NCI-H345 treated with DMSO at 0.1 percent for 48 hours (cell line): Measurements from ENCODE around the gene PDGFD.

Experiments used
- DNase-seq: peaks from one replicate; lab custom pipeline; 2025; ENCODE audit not compliant: unreplicated experiment; lab: John Stamatoyannopoulos, UW

PDGFD gene

GRCh38 chr11:104095791-104096190 is 68.2 kb downstream of the PDGFD start:
- DNase-seq = no peak

GRCh38 chr11:104094576-104094975 is 69.4 kb downstream of the PDGFD start:
- DNase-seq = no peak

GRCh38 chr11:104093426-104094280 is 70.3 kb downstream of the PDGFD start:
- no peak for DNase-seq

- DNase-seq = no peak
Measured at GRCh38 chr11:104092744-104093143, 71.2 kb downstream of the PDGFD start.

GRCh38 chr11:104091281-104092096 is 72.5 kb downstream of the PDGFD start:
- no peak for DNase-seq

GRCh38 chr11:104090767-104091166 is 73.2 kb downstream of the PDGFD start:
- no peak for DNase-seq

DNA sequence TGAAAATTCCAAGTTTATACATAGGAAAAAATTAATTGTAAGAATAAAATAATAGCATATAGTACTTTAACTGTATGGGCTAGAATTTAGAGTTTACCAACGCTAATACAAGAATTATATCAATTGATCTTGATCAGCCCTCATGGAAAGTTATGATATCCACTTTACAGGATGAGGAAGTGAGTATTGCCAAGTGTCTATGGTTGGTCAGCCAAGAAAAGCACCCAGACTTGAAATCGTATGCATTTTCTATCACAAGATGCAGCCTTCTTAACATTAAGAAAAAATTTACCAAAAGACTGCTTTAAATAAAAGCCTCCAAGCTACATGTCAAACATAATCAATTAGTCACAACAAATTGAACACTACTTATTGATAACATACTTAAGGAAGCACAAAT is 74.5 kb downstream of the PDGFD start:
- no peak for DNase-seq

- DNase-seq = no peak
Measured at GRCh38 chr11:104086621-104087020, 77.3 kb downstream of the PDGFD start.

DNA sequence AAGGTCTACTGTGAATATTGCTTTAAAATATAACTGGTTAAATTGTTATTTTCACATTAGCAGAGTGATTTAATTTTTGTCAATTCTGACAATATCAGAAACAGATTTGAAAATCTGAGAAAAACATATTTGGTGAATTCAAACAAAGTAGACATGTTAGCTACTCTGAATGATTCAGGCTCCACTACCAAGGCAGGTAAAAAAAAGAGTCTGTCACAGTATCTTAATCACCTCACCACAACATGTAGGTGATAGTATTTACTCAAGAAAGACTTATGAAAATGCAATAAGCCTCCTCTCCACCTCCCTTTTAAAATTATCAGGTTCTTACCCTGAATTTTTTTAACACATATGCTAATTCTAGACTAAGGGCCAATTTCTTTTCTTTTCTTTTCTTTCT is 85.0 kb downstream of the PDGFD start:
- no peak for DNase-seq

- DNase-seq = no peak
Measured at GRCh38 chr11:104078245-104078644, 85.7 kb downstream of the PDGFD start.

- no peak for DNase-seq
Measured at GRCh38 chr11:104076455-104076854, 87.5 kb downstream of the PDGFD start.

DNA sequence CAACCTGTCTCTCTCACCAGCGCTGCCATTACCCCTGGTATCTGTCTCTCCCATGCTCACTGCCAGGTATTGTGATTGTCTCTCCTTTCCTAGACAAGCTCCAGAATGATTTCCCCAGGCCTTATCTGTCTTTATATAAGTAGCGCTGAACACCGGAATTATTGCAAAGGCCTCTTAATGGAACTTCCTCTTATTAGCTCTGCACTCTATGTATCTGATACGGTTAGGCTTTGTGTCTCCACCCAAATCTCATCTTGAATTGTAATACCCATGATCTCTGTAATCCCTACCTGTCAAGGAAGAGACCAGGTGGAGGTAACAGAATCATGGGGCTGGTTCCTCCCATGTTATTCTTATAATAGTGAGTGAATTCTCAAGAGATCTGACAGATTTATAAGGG is 88.2 kb downstream of the PDGFD start:
- DNase-seq = no peak

- no peak for DNase-seq
Measured at GRCh38 chr11:104075091-104075490, 88.9 kb downstream of the PDGFD start.

DNA sequence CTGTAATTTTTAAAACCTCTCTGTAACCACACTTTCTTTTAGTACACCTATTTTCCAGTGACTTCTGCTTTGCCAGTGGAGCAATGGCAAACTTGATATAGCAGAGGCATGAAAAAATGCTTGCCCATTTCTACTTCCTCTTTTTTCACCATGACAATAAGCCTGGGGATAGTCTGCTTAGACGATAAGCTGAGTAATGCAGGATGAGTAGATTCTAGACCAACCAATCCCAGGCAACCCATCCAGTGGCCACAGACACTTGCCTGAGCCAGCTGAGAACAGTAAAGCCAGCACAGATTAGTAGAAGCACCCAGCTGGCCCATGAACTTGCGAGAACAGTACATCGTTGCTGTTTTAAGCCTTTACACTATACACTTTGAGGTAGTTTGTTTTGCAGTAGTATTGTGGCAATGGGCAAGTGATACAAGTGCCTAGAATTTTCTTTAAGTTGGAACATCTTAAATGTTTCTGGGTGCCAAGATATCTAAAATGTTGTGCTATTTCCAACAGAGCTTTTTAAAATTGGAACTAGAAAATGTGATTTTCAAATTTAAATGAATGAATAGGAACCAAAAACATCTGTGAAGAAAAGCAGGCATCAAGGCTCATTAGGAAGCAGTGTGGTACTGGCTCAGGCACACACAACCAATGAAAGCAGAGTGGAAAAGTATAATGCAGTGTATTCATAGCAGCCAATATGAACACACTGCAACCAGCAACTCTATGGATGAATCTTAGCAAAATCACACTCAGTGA is 89.8 kb downstream of the PDGFD start:
- DNase-seq = no peak

DNA sequence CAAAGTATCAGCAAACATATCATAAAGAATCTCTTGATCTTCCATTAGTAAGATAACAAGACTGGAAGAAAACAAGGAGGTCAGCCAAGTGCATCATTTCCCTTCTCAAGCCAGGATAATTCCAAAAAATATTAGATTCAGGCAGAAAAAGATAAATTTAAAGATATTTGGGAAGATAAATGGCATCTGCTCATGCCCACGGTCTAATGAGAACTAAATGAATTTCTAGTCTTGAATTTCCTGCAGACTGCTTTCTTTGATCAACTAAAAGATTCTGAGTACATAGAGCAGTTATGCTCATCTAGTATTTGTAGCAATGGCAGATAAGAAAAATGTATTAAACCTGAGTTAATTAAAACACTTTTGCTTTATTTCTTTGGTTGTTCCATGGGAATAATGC is 96.4 kb downstream of the PDGFD start:
- DNase-seq = no peak

DNA sequence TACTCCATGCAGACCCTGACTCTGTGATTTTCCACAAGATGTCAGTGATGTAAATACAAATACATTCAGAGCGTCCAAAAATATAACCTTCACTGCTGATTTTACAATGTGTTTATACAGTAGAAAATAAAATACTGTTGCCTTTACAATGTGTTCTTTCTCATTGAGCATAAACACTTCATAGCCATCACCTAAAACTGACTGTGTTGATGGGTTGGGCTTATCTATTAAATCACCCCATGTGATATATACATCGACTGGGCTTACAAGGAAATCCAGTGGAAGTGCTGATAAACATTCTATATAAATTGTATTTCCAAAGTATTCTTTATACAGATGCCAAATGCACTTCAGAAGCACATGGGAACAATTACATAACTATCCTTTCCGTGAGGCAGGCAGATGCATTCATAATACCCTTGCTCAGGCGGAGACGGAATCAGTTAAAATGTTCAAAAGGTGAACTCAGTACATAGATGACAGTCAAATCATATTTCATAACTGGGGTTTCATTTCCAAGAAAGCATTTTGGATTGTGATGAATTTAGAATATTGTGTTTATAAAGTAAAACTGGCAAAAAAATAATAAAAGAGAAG is 99.8 kb downstream of the PDGFD start:
- no peak for DNase-seq

DNA sequence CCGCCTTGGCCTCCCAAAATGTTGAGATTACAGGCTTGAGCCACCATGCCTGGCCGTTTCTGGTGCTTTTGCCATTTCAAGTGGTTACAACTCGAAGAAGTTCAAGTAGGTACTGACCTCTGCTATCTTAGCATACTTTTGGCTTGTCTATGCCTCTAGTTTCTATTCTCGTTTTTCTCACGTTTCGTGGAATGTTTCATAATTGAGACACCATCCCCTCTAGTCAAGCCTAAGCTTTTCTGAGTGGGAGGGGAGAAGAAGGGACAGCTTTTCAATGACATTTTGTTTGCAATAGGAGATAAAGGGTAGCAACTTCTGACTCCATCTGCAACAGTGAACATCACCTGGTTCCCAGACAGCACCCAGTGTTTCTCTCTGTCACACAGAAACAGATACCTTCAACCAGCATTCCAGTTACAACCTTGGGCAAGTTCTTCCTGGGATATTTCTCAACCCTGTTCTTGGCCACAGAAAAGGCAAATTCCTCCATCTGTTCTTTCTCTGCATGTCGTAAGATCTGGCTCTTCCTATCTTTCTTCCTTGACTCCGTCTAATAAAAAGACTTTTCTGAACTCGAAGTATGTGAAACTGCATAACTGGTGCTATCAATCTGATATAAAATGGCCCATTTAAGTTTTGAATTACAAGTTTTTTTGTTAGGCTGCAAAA is 102.0 kb downstream of the PDGFD start:
- no peak for DNase-seq

DNA sequence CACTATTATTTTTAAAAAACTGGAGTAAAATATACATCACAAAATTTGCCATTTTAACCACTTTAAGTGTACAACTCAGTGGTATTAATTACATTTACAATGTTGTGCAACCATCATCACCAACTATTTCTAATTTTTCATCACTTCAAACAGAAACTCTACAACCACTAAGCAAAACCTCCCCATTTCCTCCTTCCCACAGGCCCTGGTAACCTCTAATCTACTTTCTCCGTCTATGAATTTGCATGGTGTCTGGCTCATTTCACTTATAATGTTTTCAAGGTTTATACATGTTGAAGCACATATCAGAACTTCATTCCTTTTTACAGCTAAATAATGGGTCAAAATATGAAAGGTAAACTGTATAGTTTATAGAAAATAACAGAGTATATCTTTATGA is 103.1 kb downstream of the PDGFD start:
- DNase-seq = no peak

GRCh38 chr11:104060004-104060794 is 103.7 kb downstream of the PDGFD start:
- DNase-seq = no peak

- no peak for DNase-seq
Measured at GRCh38 chr11:104058680-104059079, 105.3 kb downstream of the PDGFD start.
